Measurements from ENCODE around the gene MGLL. TPM values are rescaled to one million over a fixed set of nuclear protein-coding genes. Genes with fewer than 3 reads are reported as not detected.

MGLL gene
- total RNA-seq, 1 experiment from 2014 or later: 0.94 TPM

GRCh38 chr3:127662001-127662469 is 160.3 kb downstream of the MGLL start (continued):
- no peak for TF ChIP-seq ATF3 (CRISPR knock-in tag; conservative IDR thresholded peaks at IDR 0.05)
- no peak for TF ChIP-seq GABPB1 (CRISPR knock-in tag; IDR thresholded peaks at IDR 0.05)
- no peak for TF ChIP-seq SMAD3 (CRISPR knock-in tag; IDR thresholded peaks at IDR 0.05; ENCODE audit: borderline replicate concordance)
- TF ChIP-seq, protein P1, sequence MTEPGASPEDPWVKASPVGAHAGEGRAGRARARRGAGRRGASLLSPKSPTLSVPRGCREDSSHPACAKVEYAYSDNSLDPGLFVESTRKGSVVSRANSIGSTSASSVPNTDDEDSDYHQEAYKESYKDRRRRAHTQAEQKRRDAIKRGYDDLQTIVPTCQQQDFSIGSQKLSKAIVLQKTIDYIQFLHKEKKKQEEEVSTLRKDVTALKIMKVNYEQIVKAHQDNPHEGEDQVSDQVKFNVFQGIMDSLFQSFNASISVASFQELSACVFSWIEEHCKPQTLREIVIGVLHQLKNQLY (CRISPR knock-in tag; IDR thresholded peaks at IDR 0.05): no peak
- TF ChIP-seq EMX1 (CRISPR knock-in tag; IDR thresholded peaks at IDR 0.05): no peak

DNA sequence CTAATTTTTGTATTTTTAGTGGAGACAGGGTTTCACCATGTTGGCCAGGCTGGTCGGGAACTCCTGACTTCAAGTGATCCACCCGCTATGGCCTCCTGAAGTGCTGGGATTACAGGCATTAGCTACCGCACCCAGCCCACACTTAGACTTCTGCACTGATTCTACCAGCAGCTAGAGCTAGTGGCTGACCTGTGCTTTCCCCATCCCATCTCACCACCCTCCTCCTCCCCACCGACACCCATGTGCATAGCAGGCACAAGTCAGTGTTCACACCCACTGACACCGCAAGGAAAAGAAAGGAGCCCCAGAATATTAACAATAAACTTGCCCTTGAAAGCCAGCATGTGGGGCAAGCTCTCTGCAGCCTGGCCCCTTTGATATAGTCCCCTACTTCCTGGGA is 160.7 kb downstream of the MGLL start:
- no peak for TF ChIP-seq OVOL2 (CRISPR knock-in tag; IDR thresholded peaks at IDR 0.05; ENCODE audit: borderline replicate concordance)
- TF ChIP-seq SMAD3 (CRISPR knock-in tag; IDR thresholded peaks at IDR 0.05; ENCODE audit: borderline replicate concordance): no peak
- TF ChIP-seq SMAD4 (CRISPR knock-in tag; IDR thresholded peaks at IDR 0.05): no peak
- TF ChIP-seq, protein P2, sequence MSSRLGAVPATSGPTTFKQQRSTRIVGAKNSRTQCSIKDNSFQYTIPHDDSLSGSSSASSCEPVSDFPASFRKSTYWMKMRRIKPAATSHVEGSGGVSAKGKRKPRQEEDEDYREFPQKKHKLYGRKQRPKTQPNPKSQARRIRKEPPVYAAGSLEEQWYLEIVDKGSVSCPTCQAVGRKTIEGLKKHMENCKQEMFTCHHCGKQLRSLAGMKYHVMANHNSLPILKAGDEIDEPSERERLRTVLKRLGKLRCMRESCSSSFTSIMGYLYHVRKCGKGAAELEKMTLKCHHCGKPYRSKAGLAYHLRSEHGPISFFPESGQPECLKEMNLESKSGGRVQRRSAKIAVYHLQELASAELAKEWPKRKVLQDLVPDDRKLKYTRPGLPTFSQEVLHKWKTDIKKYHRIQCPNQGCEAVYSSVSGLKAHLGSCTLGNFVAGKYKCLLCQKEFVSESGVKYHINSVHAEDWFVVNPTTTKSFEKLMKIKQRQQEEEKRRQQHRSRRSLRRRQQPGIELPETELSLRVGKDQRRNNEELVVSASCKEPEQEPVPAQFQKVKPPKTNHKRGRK (CRISPR knock-in tag; IDR thresholded peaks at IDR 0.05; ENCODE audit: borderline replicate concordance): no peak
- TF ChIP-seq, protein P3, sequence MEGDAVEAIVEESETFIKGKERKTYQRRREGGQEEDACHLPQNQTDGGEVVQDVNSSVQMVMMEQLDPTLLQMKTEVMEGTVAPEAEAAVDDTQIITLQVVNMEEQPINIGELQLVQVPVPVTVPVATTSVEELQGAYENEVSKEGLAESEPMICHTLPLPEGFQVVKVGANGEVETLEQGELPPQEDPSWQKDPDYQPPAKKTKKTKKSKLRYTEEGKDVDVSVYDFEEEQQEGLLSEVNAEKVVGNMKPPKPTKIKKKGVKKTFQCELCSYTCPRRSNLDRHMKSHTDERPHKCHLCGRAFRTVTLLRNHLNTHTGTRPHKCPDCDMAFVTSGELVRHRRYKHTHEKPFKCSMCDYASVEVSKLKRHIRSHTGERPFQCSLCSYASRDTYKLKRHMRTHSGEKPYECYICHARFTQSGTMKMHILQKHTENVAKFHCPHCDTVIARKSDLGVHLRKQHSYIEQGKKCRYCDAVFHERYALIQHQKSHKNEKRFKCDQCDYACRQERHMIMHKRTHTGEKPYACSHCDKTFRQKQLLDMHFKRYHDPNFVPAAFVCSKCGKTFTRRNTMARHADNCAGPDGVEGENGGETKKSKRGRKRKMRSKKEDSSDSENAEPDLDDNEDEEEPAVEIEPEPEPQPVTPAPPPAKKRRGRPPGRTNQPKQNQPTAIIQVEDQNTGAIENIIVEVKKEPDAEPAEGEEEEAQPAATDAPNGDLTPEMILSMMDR (IDR thresholded peaks at IDR 0.05): no peak
- TF ChIP-seq ZNF396 (CRISPR knock-in tag; IDR thresholded peaks at IDR 0.05; ENCODE audit: borderline replicate concordance): no peak
- TF ChIP-seq, protein P4, sequence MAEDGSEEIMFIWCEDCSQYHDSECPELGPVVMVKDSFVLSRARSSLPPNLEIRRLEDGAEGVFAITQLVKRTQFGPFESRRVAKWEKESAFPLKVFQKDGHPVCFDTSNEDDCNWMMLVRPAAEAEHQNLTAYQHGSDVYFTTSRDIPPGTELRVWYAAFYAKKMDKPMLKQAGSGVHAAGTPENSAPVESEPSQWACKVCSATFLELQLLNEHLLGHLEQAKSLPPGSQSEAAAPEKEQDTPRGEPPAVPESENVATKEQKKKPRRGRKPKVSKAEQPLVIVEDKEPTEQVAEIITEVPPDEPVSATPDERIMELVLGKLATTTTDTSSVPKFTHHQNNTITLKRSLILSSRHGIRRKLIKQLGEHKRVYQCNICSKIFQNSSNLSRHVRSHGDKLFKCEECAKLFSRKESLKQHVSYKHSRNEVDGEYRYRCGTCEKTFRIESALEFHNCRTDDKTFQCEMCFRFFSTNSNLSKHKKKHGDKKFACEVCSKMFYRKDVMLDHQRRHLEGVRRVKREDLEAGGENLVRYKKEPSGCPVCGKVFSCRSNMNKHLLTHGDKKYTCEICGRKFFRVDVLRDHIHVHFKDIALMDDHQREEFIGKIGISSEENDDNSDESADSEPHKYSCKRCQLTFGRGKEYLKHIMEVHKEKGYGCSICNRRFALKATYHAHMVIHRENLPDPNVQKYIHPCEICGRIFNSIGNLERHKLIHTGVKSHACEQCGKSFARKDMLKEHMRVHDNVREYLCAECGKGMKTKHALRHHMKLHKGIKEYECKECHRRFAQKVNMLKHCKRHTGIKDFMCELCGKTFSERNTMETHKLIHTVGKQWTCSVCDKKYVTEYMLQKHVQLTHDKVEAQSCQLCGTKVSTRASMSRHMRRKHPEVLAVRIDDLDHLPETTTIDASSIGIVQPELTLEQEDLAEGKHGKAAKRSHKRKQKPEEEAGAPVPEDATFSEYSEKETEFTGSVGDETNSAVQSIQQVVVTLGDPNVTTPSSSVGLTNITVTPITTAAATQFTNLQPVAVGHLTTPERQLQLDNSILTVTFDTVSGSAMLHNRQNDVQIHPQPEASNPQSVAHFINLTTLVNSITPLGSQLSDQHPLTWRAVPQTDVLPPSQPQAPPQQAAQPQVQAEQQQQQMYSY (CRISPR knock-in tag; IDR thresholded peaks at IDR 0.05): no peak
- TF ChIP-seq, protein P5, sequence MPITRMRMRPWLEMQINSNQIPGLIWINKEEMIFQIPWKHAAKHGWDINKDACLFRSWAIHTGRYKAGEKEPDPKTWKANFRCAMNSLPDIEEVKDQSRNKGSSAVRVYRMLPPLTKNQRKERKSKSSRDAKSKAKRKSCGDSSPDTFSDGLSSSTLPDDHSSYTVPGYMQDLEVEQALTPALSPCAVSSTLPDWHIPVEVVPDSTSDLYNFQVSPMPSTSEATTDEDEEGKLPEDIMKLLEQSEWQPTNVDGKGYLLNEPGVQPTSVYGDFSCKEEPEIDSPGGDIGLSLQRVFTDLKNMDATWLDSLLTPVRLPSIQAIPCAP (CRISPR knock-in tag; IDR thresholded peaks at IDR 0.05): no peak
- TF ChIP-seq ETV6 (CRISPR knock-in tag; IDR thresholded peaks at IDR 0.05): no peak
- no peak for TF ChIP-seq JAZF1 (CRISPR knock-in tag; IDR thresholded peaks at IDR 0.05)
- TF ChIP-seq, protein P6, sequence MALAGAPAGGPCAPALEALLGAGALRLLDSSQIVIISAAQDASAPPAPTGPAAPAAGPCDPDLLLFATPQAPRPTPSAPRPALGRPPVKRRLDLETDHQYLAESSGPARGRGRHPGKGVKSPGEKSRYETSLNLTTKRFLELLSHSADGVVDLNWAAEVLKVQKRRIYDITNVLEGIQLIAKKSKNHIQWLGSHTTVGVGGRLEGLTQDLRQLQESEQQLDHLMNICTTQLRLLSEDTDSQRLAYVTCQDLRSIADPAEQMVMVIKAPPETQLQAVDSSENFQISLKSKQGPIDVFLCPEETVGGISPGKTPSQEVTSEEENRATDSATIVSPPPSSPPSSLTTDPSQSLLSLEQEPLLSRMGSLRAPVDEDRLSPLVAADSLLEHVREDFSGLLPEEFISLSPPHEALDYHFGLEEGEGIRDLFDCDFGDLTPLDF (CRISPR knock-in tag; IDR thresholded peaks at IDR 0.05): no peak
- no peak for TF ChIP-seq ZMAT4 (CRISPR knock-in tag; IDR thresholded peaks at IDR 0.05)
- TF ChIP-seq IRF2 (CRISPR knock-in tag; IDR thresholded peaks at IDR 0.05; ENCODE audit: borderline replicate concordance, low read depth): no peak
- no peak for TF ChIP-seq ELF4 (CRISPR knock-in tag; IDR thresholded peaks at IDR 0.05; ENCODE audit: low read depth)
- TF ChIP-seq, protein P7, sequence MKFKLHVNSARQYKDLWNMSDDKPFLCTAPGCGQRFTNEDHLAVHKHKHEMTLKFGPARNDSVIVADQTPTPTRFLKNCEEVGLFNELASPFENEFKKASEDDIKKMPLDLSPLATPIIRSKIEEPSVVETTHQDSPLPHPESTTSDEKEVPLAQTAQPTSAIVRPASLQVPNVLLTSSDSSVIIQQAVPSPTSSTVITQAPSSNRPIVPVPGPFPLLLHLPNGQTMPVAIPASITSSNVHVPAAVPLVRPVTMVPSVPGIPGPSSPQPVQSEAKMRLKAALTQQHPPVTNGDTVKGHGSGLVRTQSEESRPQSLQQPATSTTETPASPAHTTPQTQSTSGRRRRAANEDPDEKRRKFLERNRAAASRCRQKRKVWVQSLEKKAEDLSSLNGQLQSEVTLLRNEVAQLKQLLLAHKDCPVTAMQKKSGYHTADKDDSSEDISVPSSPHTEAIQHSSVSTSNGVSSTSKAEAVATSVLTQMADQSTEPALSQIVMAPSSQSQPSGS (CRISPR knock-in tag; IDR thresholded peaks at IDR 0.05; ENCODE audit: borderline replicate concordance, low read depth): no peak
- TF ChIP-seq GRHL2 (CRISPR knock-in tag; IDR thresholded peaks at IDR 0.05; ENCODE audit: insufficient replicate concordance, severe bottlenecking): no peak
- no peak for TF ChIP-seq TP53 (CRISPR knock-in tag; IDR thresholded peaks at IDR 0.05)
- Mint-ChIP-seq H3K4me3 (no peak overlapping the region), H3K9me3 (peaks cover 8% of the 10 kb centered on the region), H3K4me1 (no peaks in the 10 kb centered on the region), H3K27ac (no peak overlapping the region), H3K27me3 (ENCODE audit: low read depth) (no peaks in the 10 kb centered on the region), H3K36me3 (peaks cover 21% of the 10 kb centered on the region)
- no peak for DNase-seq (ENCODE audit: low spot score)
- CTCF ChIA-PET: interaction anchor here (1.6 to 2.5 kb wide), 2 partner anchors 10 to 18 kb away, joined by 7 read pairs; no protein-coding TSS in a partner anchor
- POLR2A ChIA-PET: no interaction called here
- ATAC-seq: no peak
